RWPE2 (cell line): ENCODE results near the gene MOCS1.

Experiments used
- ATAC-seq: fragments of 200-7000 bp; cut with Tn5 transposase; 3 replicates; pipeline ENCODE4 v1.9.1; 2021; ENCODE audit warnings: low read depth
- DNase-seq: peaks from one replicate; pipeline ENCODE4 v3.0.0-alpha.2; 2020; ENCODE audit warnings: low spot score
- H3K27ac ChIP-seq: fragments of 450-650 bp; 2 replicates; pipeline ENCODE4 v1.5.1; 2017; ENCODE audit warnings: mild to moderate bottlenecking; ENCODE audit not compliant: poor library complexity, severe bottlenecking
- H3K27me3 ChIP-seq: fragments of 250-450 bp; sonication (Bioruptor Pico); 2 replicates; pipeline ENCODE4 v1.5.1; 2021; ENCODE audit warnings: mild to moderate bottlenecking, moderate library complexity; ENCODE audit not compliant: insufficient read depth, poor library complexity, severe bottlenecking
- H3K36me3 ChIP-seq: fragments of 250-450 bp; sonication (Bioruptor Pico); 2 replicates; pipeline ENCODE4 v1.5.1; 2020; ENCODE audit warnings: low read depth, mild to moderate bottlenecking, moderate library complexity
- H3K4me1 ChIP-seq: fragments of 250-450 bp; sonication (Bioruptor Pico); 2 replicates; pipeline ENCODE4 v1.5.1; 2021; ENCODE audit warnings: mild to moderate bottlenecking, moderate library complexity; ENCODE audit not compliant: insufficient read depth, poor library complexity, severe bottlenecking
- H3K4me3 ChIP-seq: fragments of 250-450 bp; sonication (Bioruptor Pico); 2 replicates; pipeline ENCODE4 v1.5.1; 2021; ENCODE audit warnings: mild to moderate bottlenecking, moderate library complexity; ENCODE audit not compliant: severe bottlenecking
- H3K9me3 ChIP-seq: fragments of 250-450 bp; sonication (Bioruptor Pico); 2 replicates; pipeline ENCODE4 v1.5.1; 2021; ENCODE audit warnings: mild to moderate bottlenecking, moderate library complexity; ENCODE audit not compliant: severe bottlenecking
- TF ChIP-seq, protein P1 (sequence below): fragments of 450-650 bp; IDR thresholded peaks from one replicate; pipeline ENCODE4 v1.5.1; 2017; ENCODE audit warnings: mild to moderate bottlenecking, moderate library complexity; ENCODE audit not compliant: poor library complexity, severe bottlenecking

MOCS1 gene

DNA sequence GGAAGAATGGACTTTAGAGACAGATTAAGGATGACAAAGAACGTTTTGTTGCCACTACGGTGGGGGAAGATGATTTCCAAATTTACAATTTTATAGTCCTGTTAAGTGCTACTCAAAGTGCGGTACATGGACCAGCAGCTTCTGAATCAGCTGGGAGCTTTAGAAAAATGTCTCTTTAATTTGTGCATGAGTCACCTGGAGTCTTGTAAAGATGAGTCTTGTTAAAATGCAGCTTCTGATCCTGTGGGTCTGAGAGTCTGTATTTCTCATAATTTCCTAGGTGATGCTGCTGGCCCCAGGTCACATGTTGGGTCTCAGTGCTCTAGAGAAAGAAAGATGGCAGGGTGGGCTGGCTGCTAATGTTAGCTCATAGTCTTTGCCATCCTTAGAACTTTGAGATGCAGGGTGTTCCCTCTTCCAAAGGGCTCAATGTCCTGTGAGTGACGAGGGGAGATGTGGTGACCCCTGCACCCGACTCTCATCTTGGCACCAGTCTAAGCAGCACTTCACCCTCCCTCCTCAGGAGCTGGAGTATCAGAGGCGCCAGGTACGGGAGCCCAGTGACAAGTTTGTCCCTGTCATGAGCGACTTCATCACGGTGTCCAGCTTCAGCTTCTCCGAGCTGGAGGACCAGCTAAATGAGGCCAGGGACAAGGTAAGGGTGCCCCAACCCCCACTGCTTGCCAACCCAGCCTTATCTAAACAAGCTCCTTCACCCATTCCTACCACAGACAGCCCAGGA, 34.5 kb downstream of the MOCS1 start:
- H3K4me3 ChIP-seq: no peak overlapping the region
- no peaks in the 10 kb centered on the region for H3K36me3 ChIP-seq
- H3K27ac ChIP-seq: no peak overlapping the region
- no peaks in the 10 kb centered on the region for H3K4me1 ChIP-seq
- ATAC-seq (no peak), DNase-seq (no peak)
- H3K27me3 ChIP-seq: no peaks in the 10 kb centered on the region
- no peaks in the 10 kb centered on the region for H3K9me3 ChIP-seq
- TF ChIP-seq, protein P1, sequence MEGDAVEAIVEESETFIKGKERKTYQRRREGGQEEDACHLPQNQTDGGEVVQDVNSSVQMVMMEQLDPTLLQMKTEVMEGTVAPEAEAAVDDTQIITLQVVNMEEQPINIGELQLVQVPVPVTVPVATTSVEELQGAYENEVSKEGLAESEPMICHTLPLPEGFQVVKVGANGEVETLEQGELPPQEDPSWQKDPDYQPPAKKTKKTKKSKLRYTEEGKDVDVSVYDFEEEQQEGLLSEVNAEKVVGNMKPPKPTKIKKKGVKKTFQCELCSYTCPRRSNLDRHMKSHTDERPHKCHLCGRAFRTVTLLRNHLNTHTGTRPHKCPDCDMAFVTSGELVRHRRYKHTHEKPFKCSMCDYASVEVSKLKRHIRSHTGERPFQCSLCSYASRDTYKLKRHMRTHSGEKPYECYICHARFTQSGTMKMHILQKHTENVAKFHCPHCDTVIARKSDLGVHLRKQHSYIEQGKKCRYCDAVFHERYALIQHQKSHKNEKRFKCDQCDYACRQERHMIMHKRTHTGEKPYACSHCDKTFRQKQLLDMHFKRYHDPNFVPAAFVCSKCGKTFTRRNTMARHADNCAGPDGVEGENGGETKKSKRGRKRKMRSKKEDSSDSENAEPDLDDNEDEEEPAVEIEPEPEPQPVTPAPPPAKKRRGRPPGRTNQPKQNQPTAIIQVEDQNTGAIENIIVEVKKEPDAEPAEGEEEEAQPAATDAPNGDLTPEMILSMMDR: no peak

GRCh38 chr6:39898625-39899024, 35.6 kb downstream of the MOCS1 start:
- Histone ChIP-seq H3K27me3 (no peaks in the 10 kb centered on the region), H3K9me3 (no peaks in the 10 kb centered on the region), H3K27ac (no peak overlapping the region), H3K4me1 (no peaks in the 10 kb centered on the region), H3K36me3 (no peaks in the 10 kb centered on the region), H3K4me3 (no peak overlapping the region)
- DNase-seq: no peak
- ATAC-seq: no peak
- TF ChIP-seq, protein P1: no peak

- no peak overlapping the region for H3K4me3 ChIP-seq
Observed at GRCh38 chr6:39897698-39898097, 36.6 kb downstream of the MOCS1 start.

GRCh38 chr6:39896701-39897100, 37.6 kb downstream of the MOCS1 start:
- Histone ChIP-seq H3K27ac (no peak overlapping the region), H3K9me3 (no peaks in the 10 kb centered on the region), H3K4me3 (no peak overlapping the region), H3K36me3 (no peaks in the 10 kb centered on the region), H3K27me3 (no peaks in the 10 kb centered on the region), H3K4me1 (no peaks in the 10 kb centered on the region)
- no peak for DNase-seq
- no peak for ATAC-seq
- TF ChIP-seq, protein P1: no peak

More at GRCh38 chr6:39897698-39898097, 36.6 kb downstream of the MOCS1 start:
- H3K36me3 ChIP-seq: no peaks in the 10 kb centered on the region
- ATAC-seq: no peak
- TF ChIP-seq, protein P1: no peak
- H3K4me1 ChIP-seq: no peaks in the 10 kb centered on the region
- no peak overlapping the region for H3K27ac ChIP-seq
- DNase-seq: no peak
- no peaks in the 10 kb centered on the region for H3K9me3 ChIP-seq
- no peaks in the 10 kb centered on the region for H3K27me3 ChIP-seq

DNA sequence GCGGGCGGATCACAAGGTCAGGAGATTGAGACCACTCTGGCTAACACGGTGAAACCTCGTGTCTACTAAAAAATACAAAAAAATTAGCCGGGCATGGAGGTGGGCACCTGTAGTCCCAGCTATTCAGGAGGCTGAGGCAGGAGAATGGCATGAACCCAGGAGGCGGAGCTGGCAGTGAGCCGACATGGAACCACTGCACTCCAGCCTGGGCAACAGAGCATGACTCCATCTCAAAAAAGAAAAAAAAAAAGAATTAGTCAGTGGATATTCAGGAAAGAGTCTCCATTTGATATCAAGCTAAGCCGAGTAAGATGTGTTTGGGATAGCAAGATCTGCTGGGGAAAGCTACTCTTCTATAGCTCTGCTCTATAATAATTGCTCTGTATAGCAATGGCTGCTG, 41.0 kb downstream of the MOCS1 start:
- DNase-seq (no peak), ATAC-seq (no peak)
- TF ChIP-seq, protein P1: no peak

More for the DNA sequence above, 41.0 kb downstream of the MOCS1 start:
- no peaks in the 10 kb centered on the region for H3K4me1 ChIP-seq
- H3K27ac ChIP-seq: no peak overlapping the region
- no peaks in the 10 kb centered on the region for H3K36me3 ChIP-seq
- H3K9me3 ChIP-seq: no peaks in the 10 kb centered on the region
- no peak overlapping the region for H3K4me3 ChIP-seq
- H3K27me3 ChIP-seq: no peaks in the 10 kb centered on the region
